ENCODE results near the gene AGO4. TPM values are rescaled to one million over a fixed set of nuclear protein-coding genes. Genes with fewer than 3 reads are reported as not detected.
"Not testable (repeated sequence)": the region's sequence is repeated elsewhere in the genome, so short reads cannot be mapped to it uniquely, and the experiment has no call there.

The AGO4 gene
- total and polyA plus RNA-seq, 4 experiments from 2014 or later: 3.6 to 32.9 (median 21.9) TPM

GRCh38 chr1:35795295-35795694 is 12.5 kb upstream of the AGO4 start:
- ChIA-PET POLR2A (ENCODE audit: partially characterized antibody) (no interaction called here), CTCF (ENCODE audit: partially characterized antibody) (no interaction called here)
- Histone ChIP-seq H3K27ac (ENCODE audit: low read depth, low read length) (no peak overlapping the region), H3K4me1 (ENCODE audit: insufficient read depth, low read length) (no peaks in the 10 kb centered on the region), H3K4me3 (ENCODE audit: low read length in 2 of 2) (no peak overlapping the region), H3K9me3 (ENCODE audit: control insufficient read depth in 1 of 2, low read length in 2 of 2) (no peaks in the 10 kb centered on the region), H3K27me3 (ENCODE audit: insufficient read depth, low read length) (no peaks in the 10 kb centered on the region), H3K36me3 (ENCODE audit: insufficient read depth, low read length) (no peaks in the 10 kb centered on the region)
- H3K4me3 Mint-ChIP-seq: no peak overlapping the region
- intact Hi-C loops (cut with micrococcal nuclease): no loop called here
- H3K27ac Mint-ChIP-seq: peak overlapping the region in 3 of 7 donors; percentile 15 to 30 (median 23)
- H3K9me3 Mint-ChIP-seq: no peaks in the 10 kb centered on the region
- DNase-seq: no peak
- no peaks in the 10 kb centered on the region for H3K4me1 Mint-ChIP-seq
- H3K36me3 Mint-ChIP-seq: no peaks in the 10 kb centered on the region
- peaks cover 0 to 7% of the 10 kb centered on the region in 2 donors for H3K27me3 Mint-ChIP-seq

GRCh38 chr1:35797380-35797779 is 10.4 kb upstream of the AGO4 start:
- ChIA-PET POLR2A (ENCODE audit: partially characterized antibody) (no interaction called here), CTCF (ENCODE audit: partially characterized antibody) (no interaction called here)
- Mint-ChIP-seq H3K9me3 (no peaks in the 10 kb centered on the region), H3K27me3 (peaks cover 0 to 7% of the 10 kb centered on the region in 2 donors), H3K4me1 (no peaks in the 10 kb centered on the region), H3K27ac (no peak overlapping the region), H3K4me3 (no peak overlapping the region), H3K36me3 (no peaks in the 10 kb centered on the region)
- no peak overlapping the region for H3K27ac ChIP-seq (ENCODE audit: low read depth, low read length)
- intact Hi-C loops (cut with micrococcal nuclease): no loop called here
- no peak for DNase-seq
- no peaks in the 10 kb centered on the region for H3K4me1 ChIP-seq (ENCODE audit: insufficient read depth, low read length)
- no peaks in the 10 kb centered on the region for H3K27me3 ChIP-seq (ENCODE audit: insufficient read depth, low read length)
- H3K9me3 ChIP-seq (ENCODE audit: control insufficient read depth in 1 of 2, low read length in 2 of 2): no peaks in the 10 kb centered on the region
- H3K4me3 ChIP-seq (ENCODE audit: low read length in 2 of 2): no peak overlapping the region
- H3K36me3 ChIP-seq (ENCODE audit: insufficient read depth, low read length): no peaks in the 10 kb centered on the region

GRCh38 chr1:35798019-35798418 is 9.8 kb upstream of the AGO4 start:
- DNase-seq; POLR2A ChIA-PET (ENCODE audit: partially characterized antibody); CTCF ChIA-PET (ENCODE audit: partially characterized antibody); H3K36me3 Mint-ChIP-seq; H3K36me3 ChIP-seq (ENCODE audit: insufficient read depth, low read length); H3K9me3 ChIP-seq (ENCODE audit: control insufficient read depth in 1 of 2, low read length in 2 of 2); H3K4me1 Mint-ChIP-seq; H3K27me3 Mint-ChIP-seq; intact Hi-C loops (cut with micrococcal nuclease); H3K27me3 ChIP-seq (ENCODE audit: insufficient read depth, low read length); H3K4me3 Mint-ChIP-seq; H3K4me3 ChIP-seq (ENCODE audit: low read length in 2 of 2); H3K9me3 Mint-ChIP-seq; H3K4me1 ChIP-seq (ENCODE audit: insufficient read depth, low read length); H3K27ac Mint-ChIP-seq; H3K27ac ChIP-seq (ENCODE audit: low read depth, low read length): not testable (repeated sequence)

- H3K27ac ChIP-seq (ENCODE audit: low read depth, low read length); H3K27me3 Mint-ChIP-seq; CTCF ChIA-PET (ENCODE audit: partially characterized antibody); H3K9me3 ChIP-seq (ENCODE audit: control insufficient read depth in 1 of 2, low read length in 2 of 2); POLR2A ChIA-PET (ENCODE audit: partially characterized antibody); H3K9me3 Mint-ChIP-seq; H3K36me3 Mint-ChIP-seq; H3K27ac Mint-ChIP-seq; H3K4me1 ChIP-seq (ENCODE audit: insufficient read depth, low read length); H3K4me3 ChIP-seq (ENCODE audit: low read length in 2 of 2); H3K36me3 ChIP-seq (ENCODE audit: insufficient read depth, low read length); H3K4me3 Mint-ChIP-seq; DNase-seq; H3K27me3 ChIP-seq (ENCODE audit: insufficient read depth, low read length): not testable (repeated sequence)
- H3K4me1 Mint-ChIP-seq: peaks cover 6 to 14% (median 8%) of the 10 kb centered on the region in 4 donors
- intact Hi-C loops (cut with micrococcal nuclease): loop anchor here (10.0 kb wide), 1 partner anchor 816 kb away; the partner anchor contains the start of gene TMEM35B
Measured at GRCh38 chr1:35800167-35800887, 7.5 kb upstream of the AGO4 start.

GRCh38 chr1:35808450-35809113 is 766 bp downstream of the AGO4 start:
- ChIA-PET POLR2A (ENCODE audit: partially characterized antibody) (interaction anchor here (1.3 to 1.4 kb wide), 3 partner anchors 32 to 656 kb away, joined by 3 to 6 read pairs (median 3); partner anchors contain the start of genes CLSPN and MRPS15), CTCF (ENCODE audit: partially characterized antibody) (interaction anchor here (1.3 kb wide), 1 partner anchor 240 kb away, joined by 4 read pairs; no protein-coding TSS in a partner anchor)
- Histone ChIP-seq H3K27ac (ENCODE audit: low read depth, low read length) (peak overlapping the region; percentile 71), H3K9me3 (ENCODE audit: control insufficient read depth in 1 of 2, low read length in 2 of 2) (no peaks in the 10 kb centered on the region), H3K4me3 (ENCODE audit: low read length in 2 of 2) (peak overlapping the region; percentile 26 to 77), H3K27me3 (ENCODE audit: insufficient read depth, low read length) (no peaks in the 10 kb centered on the region), H3K4me1 (ENCODE audit: insufficient read depth, low read length) (peaks cover 45% of the 10 kb centered on the region), H3K36me3 (ENCODE audit: insufficient read depth, low read length) (no peaks in the 10 kb centered on the region)
- Mint-ChIP-seq H3K4me3 (peak overlapping the region; percentile 87 to 95 (median 94)), H3K27me3 (no peaks in the 10 kb centered on the region), H3K9me3 (no peaks in the 10 kb centered on the region), H3K36me3 (peaks cover 0 to 6% of the 10 kb centered on the region in 2 donors), H3K27ac (peak overlapping the region; percentile 82 to 97 (median 93)), H3K4me1 (peaks cover 30 to 55% (median 40%) of the 10 kb centered on the region in 4 donors)
- intact Hi-C loops (cut with micrococcal nuclease): loop anchor here (5.0 to 10.0 kb wide), 3 partner anchors 36 to 824 kb away; partner anchors contain the start of genes AGO3 and TMEM35B
- peak in 1 of 5 donors; percentile 17 for DNase-seq

- Mint-ChIP-seq H3K4me1 (peaks cover 30 to 52% (median 38%) of the 10 kb centered on the region in 4 donors), H3K4me3 (peak overlapping the region; percentile 87 to 95 (median 94)), H3K9me3 (no peaks in the 10 kb centered on the region), H3K27me3 (no peaks in the 10 kb centered on the region), H3K27ac (peak overlapping the region; percentile 82 to 97 (median 93)), H3K36me3 (peaks cover 0 to 6% of the 10 kb centered on the region in 2 donors)
- peak in 1 of 5 donors; percentile 5 for DNase-seq
- POLR2A ChIA-PET (ENCODE audit: partially characterized antibody): interaction anchor here (1.3 to 1.4 kb wide), 3 partner anchors 32 to 655 kb away, joined by 3 to 6 read pairs (median 3); partner anchors contain the start of genes CLSPN and MRPS15
- intact Hi-C loops (cut with micrococcal nuclease): loop anchor here (5.0 to 10.0 kb wide), 3 partner anchors 37 to 825 kb away; partner anchors contain the start of genes AGO3 and TMEM35B
- Histone ChIP-seq H3K27ac (ENCODE audit: low read depth, low read length) (peak overlapping the region; percentile 71), H3K27me3 (ENCODE audit: insufficient read depth, low read length) (no peaks in the 10 kb centered on the region), H3K4me3 (ENCODE audit: low read length in 2 of 2) (peak overlapping the region; percentile 26 to 77), H3K9me3 (ENCODE audit: control insufficient read depth in 1 of 2, low read length in 2 of 2) (no peaks in the 10 kb centered on the region), H3K4me1 (ENCODE audit: insufficient read depth, low read length) (peaks cover 42% of the 10 kb centered on the region), H3K36me3 (ENCODE audit: insufficient read depth, low read length) (no peaks in the 10 kb centered on the region)
- CTCF ChIA-PET (ENCODE audit: partially characterized antibody): interaction anchor here (1.3 kb wide), 1 partner anchor 241 kb away, joined by 4 read pairs; no protein-coding TSS in a partner anchor
Measured at GRCh38 chr1:35809114-35810095, 1.6 kb downstream of the AGO4 start.

All from CD4-positive, alpha-beta memory T cell (primary cell).